Muscle layer of duodenum (tissue), 2 donors: ENCODE data around the gene HTRA3.

Experiments
- H3K27ac ChIP-seq: one replicate; pipeline ENCODE4 v1.7.0; 2013; ENCODE audit warnings: mild to moderate bottlenecking, low read length
- H3K27me3 ChIP-seq: one replicate; pipeline ENCODE4 v1.7.0; 2013; ENCODE audit warnings: low read depth, mild to moderate bottlenecking, control low read depth, low read length
- H3K36me3 ChIP-seq, 2 donors: one replicate each; pipeline ENCODE4 v1.7.0; 2013; ENCODE audit warnings: low read length in 2 of 2, control low read depth in 1 of 2, mild to moderate bottlenecking in 1 of 2; ENCODE audit not compliant: insufficient read depth in 2 of 2, control insufficient read depth in 1 of 2
- H3K4me1 ChIP-seq, 2 donors: one replicate each; pipeline ENCODE4 v1.7.0; 2013; ENCODE audit warnings: low read length in 2 of 2, mild to moderate bottlenecking in 2 of 2, control low read depth in 1 of 2, moderate library complexity in 1 of 2; ENCODE audit not compliant: insufficient read depth in 2 of 2, control insufficient read depth in 1 of 2
- H3K4me3 ChIP-seq, 2 donors: one replicate each; pipeline ENCODE4 v1.7.0; 2013; ENCODE audit warnings: low read length in 2 of 2, low read depth in 1 of 2, mild to moderate bottlenecking in 1 of 2
- H3K9me3 ChIP-seq, 2 donors: one replicate each; pipeline ENCODE4 v1.7.0; 2013; ENCODE audit warnings: low read length in 2 of 2, control low read depth in 1 of 2, mild to moderate bottlenecking in 1 of 2; ENCODE audit not compliant: control insufficient read depth in 1 of 2
- donor health status: healthy.

HTRA3 gene

DNA sequence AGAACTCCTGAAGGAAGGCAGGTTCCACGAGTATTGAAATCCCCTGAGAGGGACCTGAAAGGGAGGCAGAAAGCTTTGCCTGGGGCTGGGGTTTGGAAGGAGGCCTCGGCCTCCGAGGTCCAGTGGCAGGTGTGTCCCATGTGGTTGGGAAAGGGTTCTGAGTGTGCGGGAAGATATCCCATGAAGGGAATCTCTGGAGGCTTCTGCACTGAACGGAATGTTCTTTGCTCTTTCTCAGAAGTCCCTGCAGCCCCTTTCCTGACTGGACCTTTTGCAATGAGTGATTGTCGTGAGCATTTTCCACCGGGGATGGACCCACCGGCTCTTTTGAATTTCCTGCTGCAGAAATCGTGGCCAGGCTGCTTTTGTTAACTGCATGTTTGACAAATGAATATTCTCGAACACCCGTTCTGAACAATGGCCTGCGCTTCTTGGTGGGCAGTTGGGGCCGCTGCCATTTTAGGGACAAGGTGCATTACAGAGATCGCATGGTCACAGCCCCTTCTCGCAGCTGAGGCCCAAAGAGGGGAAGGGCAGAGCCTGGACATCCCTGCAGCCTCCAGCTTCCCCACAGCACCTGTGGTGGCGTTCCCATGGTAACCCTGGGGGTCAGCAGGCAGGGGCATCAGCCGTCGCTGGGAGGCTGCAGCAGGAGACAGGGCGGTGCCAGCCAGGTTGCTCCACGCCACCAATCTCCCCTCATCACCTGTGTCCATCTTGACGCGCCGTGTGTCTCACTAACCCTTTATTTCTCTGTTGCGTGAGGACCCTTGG is 18.3 kb upstream of the HTRA3 start:
- H3K27ac ChIP-seq = no peak overlapping the region
- H3K36me3 ChIP-seq = no peaks in the 10 kb centered on the region
- H3K27me3 ChIP-seq = no peaks in the 10 kb centered on the region
- H3K4me3 ChIP-seq = no peak overlapping the region
- H3K4me1 ChIP-seq = no peaks in the 10 kb centered on the region
- H3K9me3 ChIP-seq = no peaks in the 10 kb centered on the region

DNA sequence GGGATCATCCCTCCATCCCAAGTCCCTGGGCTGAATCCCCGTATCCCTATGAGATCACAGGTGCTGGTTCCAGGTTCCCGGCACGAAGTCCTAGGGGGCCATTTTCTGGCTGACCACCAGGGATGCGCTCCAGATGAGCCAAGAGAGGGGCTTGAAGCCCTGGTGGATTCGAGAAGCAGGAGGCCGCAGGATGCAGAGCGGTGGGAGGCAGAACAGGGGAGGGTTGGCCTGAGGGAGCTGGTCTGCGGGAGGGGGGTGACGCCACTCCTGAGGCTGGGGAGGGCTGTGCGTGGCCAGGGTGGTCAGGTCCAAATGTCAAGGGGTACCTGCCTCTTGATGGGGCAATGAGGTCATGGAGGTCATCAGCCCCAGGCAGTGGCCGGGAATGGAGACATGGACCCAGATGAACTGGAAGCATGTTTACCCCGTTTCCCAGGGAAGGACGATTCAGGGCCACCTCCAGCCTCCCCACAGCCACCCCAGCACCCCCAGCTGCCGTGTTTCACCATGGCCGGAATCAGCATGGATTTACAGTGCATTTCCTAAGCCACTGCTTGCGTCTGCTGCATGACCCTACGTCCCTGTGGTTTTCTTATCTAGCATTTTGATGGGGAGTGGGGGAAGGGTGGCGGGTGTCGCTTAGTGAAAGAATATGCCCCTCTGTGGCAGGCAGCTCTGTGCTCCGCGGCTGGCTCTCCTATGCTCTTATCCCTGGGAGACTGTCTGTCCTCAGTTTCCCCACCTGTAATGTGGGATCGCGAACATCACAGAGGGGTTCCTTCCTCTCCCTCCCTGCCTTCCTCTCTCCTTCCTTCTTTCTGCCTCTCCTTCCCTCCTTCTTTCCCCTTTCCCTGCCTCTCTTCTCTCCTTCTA is 17.0 kb upstream of the HTRA3 start:
- Histone ChIP-seq H3K36me3 (no peaks in the 10 kb centered on the region), H3K27me3 (no peaks in the 10 kb centered on the region), H3K9me3 (no peaks in the 10 kb centered on the region), H3K27ac (no peak overlapping the region), H3K4me3 (no peak overlapping the region), H3K4me1 (no peaks in the 10 kb centered on the region)

DNA sequence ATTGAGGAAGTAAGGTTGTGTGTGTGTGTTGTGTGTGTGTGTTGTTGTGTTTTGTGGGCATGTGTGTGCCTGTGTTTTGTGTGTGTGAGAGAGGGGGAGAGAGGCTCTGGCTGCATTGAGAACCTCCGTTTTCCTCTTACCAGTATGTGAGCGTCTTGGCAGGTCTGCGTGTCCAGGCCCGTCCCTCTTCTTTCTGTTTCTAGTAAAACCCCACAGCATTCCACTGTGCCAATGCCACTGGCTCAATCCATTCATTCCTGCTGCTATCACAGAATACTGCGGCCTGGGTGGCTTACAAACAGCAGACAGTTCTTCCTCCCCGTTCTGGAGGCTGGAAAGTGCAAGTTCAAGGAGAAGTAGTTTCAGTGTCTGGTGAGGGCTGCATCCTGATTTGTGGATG is 15.5 kb upstream of the HTRA3 start:
- Histone ChIP-seq H3K27me3 (no peaks in the 10 kb centered on the region), H3K27ac (no peak overlapping the region), H3K4me1 (no peaks in the 10 kb centered on the region), H3K36me3 (no peaks in the 10 kb centered on the region), H3K4me3 (no peak overlapping the region), H3K9me3 (no peaks in the 10 kb centered on the region)

GRCh38 chr4:8255698-8256441 is 13.7 kb upstream of the HTRA3 start:
- no peak overlapping the region for H3K4me3 ChIP-seq
- no peaks in the 10 kb centered on the region for H3K4me1 ChIP-seq
- no peaks in the 10 kb centered on the region for H3K36me3 ChIP-seq
- H3K27me3 ChIP-seq = no peaks in the 10 kb centered on the region
- H3K9me3 ChIP-seq = no peaks in the 10 kb centered on the region
- no peak overlapping the region for H3K27ac ChIP-seq

GRCh38 chr4:8257854-8258253 is 11.7 kb upstream of the HTRA3 start:
- no peak overlapping the region for H3K27ac ChIP-seq
- H3K4me1 ChIP-seq = no peaks in the 10 kb centered on the region
- H3K36me3 ChIP-seq = no peaks in the 10 kb centered on the region
- H3K4me3 ChIP-seq = no peak overlapping the region
- no peaks in the 10 kb centered on the region for H3K9me3 ChIP-seq
- H3K27me3 ChIP-seq = no peaks in the 10 kb centered on the region

- Histone ChIP-seq H3K36me3 (no peaks in the 10 kb centered on the region), H3K27me3 (no peaks in the 10 kb centered on the region), H3K4me3 (no peak overlapping the region), H3K9me3 (no peaks in the 10 kb centered on the region), H3K4me1 (no peaks in the 10 kb centered on the region), H3K27ac (no peak overlapping the region)
Observed at GRCh38 chr4:8258552-8259212, 10.9 kb upstream of the HTRA3 start.

GRCh38 chr4:8259743-8260430 is 9.7 kb upstream of the HTRA3 start:
- H3K36me3 ChIP-seq = no peaks in the 10 kb centered on the region
- no peak overlapping the region for H3K27ac ChIP-seq
- H3K27me3 ChIP-seq = no peaks in the 10 kb centered on the region
- H3K4me3 ChIP-seq = no peak overlapping the region
- H3K4me1 ChIP-seq = no peaks in the 10 kb centered on the region
- no peaks in the 10 kb centered on the region for H3K9me3 ChIP-seq

- Histone ChIP-seq H3K27me3 (no peaks in the 10 kb centered on the region), H3K4me3 (no peak overlapping the region), H3K4me1 (no peaks in the 10 kb centered on the region), H3K36me3 (no peaks in the 10 kb centered on the region), H3K27ac (no peak overlapping the region), H3K9me3 (no peaks in the 10 kb centered on the region)
Observed at GRCh38 chr4:8260656-8261111, 8.9 kb upstream of the HTRA3 start.

DNA sequence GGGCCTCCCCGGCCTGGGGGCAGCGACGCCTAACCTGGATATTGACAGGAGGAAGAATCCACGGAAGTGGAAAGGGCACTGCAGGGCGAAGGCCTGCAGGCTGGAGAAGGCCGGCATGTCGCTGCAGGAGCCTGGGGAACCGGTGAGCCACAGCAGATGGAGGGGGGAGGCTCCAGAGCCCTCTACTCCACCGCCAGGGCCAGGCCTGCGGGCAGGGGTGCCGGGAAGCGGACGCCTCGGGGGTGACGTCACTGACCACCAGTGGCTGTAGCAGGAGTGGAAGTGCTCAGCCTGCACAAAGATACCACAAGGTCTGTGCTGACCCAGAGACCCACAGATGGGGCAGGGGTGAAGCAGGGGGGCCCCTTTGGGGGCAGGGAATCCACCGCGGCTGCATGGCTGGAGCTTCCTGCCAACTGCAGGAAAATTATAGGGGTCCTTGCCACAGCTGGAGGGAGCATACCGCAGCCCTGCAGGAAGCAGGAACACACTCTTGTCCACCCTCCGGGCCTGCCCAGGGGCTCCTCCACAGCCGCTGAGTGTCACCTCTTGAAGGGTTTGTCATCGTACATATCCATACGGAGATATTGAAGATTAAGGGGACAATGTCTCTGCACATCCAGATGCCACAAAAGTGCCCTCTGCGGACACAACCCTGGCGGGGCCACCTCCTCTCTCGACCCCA is 7.6 kb upstream of the HTRA3 start:
- no peak overlapping the region for H3K27ac ChIP-seq
- H3K9me3 ChIP-seq = no peaks in the 10 kb centered on the region
- no peaks in the 10 kb centered on the region for H3K36me3 ChIP-seq
- no peaks in the 10 kb centered on the region for H3K4me1 ChIP-seq
- H3K4me3 ChIP-seq = no peak overlapping the region
- no peaks in the 10 kb centered on the region for H3K27me3 ChIP-seq

DNA sequence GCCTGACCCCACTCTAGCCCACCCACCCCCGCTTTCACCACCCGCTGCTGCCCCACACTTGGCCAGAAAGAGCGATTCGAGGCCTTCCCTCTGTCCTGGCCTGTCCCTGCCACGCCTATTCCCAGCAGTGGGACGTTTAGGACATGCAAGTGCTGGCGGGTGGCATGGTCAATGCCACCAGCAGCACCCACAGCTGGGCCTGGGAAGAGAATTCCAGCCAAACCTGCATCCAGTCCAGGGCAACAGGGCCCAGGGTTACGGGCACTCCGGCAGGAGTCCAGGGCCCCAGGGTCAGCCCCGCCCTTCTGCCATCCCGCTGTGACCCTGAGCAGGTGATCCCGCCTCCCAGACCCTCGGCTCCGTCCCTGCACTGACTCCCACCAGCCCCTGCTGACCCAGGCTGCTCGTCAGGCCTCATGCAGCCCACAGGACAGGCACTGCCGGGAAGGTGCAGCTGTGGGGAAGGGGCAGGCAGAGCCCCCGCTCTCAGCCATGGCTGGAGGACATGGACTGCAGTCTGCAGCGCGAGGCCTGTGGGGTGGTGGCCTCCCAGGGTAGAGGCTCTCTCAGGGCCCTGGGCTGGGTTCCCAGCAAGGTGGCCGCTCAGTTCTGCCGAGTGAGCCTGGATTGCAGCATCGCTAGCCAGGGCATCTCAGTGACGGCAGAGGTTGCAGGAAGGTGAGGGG is 6.8 kb upstream of the HTRA3 start:
- Histone ChIP-seq H3K27me3 (no peaks in the 10 kb centered on the region), H3K36me3 (no peaks in the 10 kb centered on the region), H3K27ac (no peak overlapping the region), H3K4me1 (peaks cover 0 to 7% of the 10 kb centered on the region in 2 donors), H3K9me3 (no peaks in the 10 kb centered on the region), H3K4me3 (no peak overlapping the region)
